H9 (cell line): ENCODE results near the gene CENPI. TPM values are rescaled to one million over a fixed set of nuclear protein-coding genes. Genes with fewer than 3 reads are reported as not detected.

Source experiments
- DNase-seq: peaks from one replicate; pipeline ENCODE4 v3.0.0-alpha.2; 2017
- H2AFZ ChIP-seq: one replicate; pipeline ENCODE4 v1.6.1; 2013; ENCODE audit warnings: mild to moderate bottlenecking, low read length, control low read depth, moderate library complexity
- H2AK5ac ChIP-seq: 2 replicates; pipeline ENCODE4 v1.6.1; 2013; ENCODE audit warnings: low read length, control low read depth, mixed read lengths; ENCODE audit not compliant: insufficient read length
- H2BK120ac ChIP-seq: one replicate; pipeline ENCODE4 v1.6.1; 2013; ENCODE audit warnings: low read depth, mild to moderate bottlenecking, low read length, control low read depth, inconsistent platforms; ENCODE audit not compliant: poor library complexity, severe bottlenecking
- H2BK12ac ChIP-seq: 2 replicates; pipeline ENCODE4 v1.6.1; 2013; ENCODE audit warnings: low read length, control low read depth, mixed read lengths, low read depth; ENCODE audit not compliant: insufficient read length
- H2BK15ac ChIP-seq: 2 replicates; pipeline ENCODE4 v1.6.1; 2013; ENCODE audit warnings: low read depth, low read length, control low read depth
- H2BK20ac ChIP-seq: one replicate; pipeline ENCODE4 v1.6.1; 2013; ENCODE audit warnings: low read depth, mild to moderate bottlenecking, low read length, control low read depth, inconsistent platforms; ENCODE audit not compliant: poor library complexity, severe bottlenecking
- H2BK5ac ChIP-seq: 2 replicates; pipeline ENCODE4 v1.6.1; 2013; ENCODE audit warnings: low read length, control low read depth, mixed read lengths; ENCODE audit not compliant: insufficient read length
- H3K14ac ChIP-seq: 2 replicates; pipeline ENCODE4 v1.6.1; 2013; ENCODE audit warnings: low read length, control low read depth; ENCODE audit not compliant: insufficient read depth
- H3K18ac ChIP-seq: 2 replicates; pipeline ENCODE4 v1.6.1; 2013; ENCODE audit warnings: low read depth, mild to moderate bottlenecking, mixed read lengths, low read length, control low read depth; ENCODE audit not compliant: insufficient read length
- H3K23ac ChIP-seq: 2 replicates; pipeline ENCODE4 v1.6.1; 2013; ENCODE audit warnings: low read length, control low read depth, mixed read lengths, low read depth; ENCODE audit not compliant: insufficient read length
- H3K23me2 ChIP-seq: 2 replicates; pipeline ENCODE4 v1.6.1; 2013; ENCODE audit warnings: low read depth, mild to moderate bottlenecking, mixed read lengths, low read length, control low read depth; ENCODE audit not compliant: insufficient read length, poor library complexity, severe bottlenecking
- H3K27ac ChIP-seq: 2 replicates; pipeline ENCODE4 v1.5.1; 2013; ENCODE audit warnings: low read length, control low read depth, mixed read lengths, low read depth; ENCODE audit not compliant: insufficient read length
- H3K27me3 ChIP-seq: 2 replicates; pipeline ENCODE4 v1.6.1; 2013; ENCODE audit warnings: low read length, control low read depth, inconsistent platforms; ENCODE audit not compliant: insufficient read depth
- H3K4ac ChIP-seq: 2 replicates; pipeline ENCODE4 v1.6.1; 2013; ENCODE audit warnings: low read depth, mild to moderate bottlenecking, control low read depth, inconsistent platforms, low read length, moderate library complexity
- H3K4me1 ChIP-seq: 2 replicates; pipeline ENCODE4 v1.6.1; 2013; ENCODE audit warnings: low read length, control low read depth, inconsistent platforms; ENCODE audit not compliant: insufficient read depth
- H3K4me2 ChIP-seq: 2 replicates; pipeline ENCODE4 v1.6.1; 2013; ENCODE audit warnings: low read length, control low read depth, mixed read lengths; ENCODE audit not compliant: insufficient read length, insufficient read depth
- H3K56ac ChIP-seq: 2 replicates; pipeline ENCODE4 v1.6.1; 2013; ENCODE audit warnings: low read depth, mild to moderate bottlenecking, mixed read lengths, low read length, control low read depth; ENCODE audit not compliant: insufficient read length
- H3K79me1 ChIP-seq: 2 replicates; pipeline ENCODE4 v1.6.1; 2013; ENCODE audit warnings: low read depth, mild to moderate bottlenecking, moderate library complexity, low read length, control low read depth, inconsistent platforms; ENCODE audit not compliant: insufficient read depth, poor library complexity, severe bottlenecking
- H3K79me2 ChIP-seq: 2 replicates; pipeline ENCODE4 v1.6.1; 2013; ENCODE audit warnings: low read length, control low read depth, inconsistent platforms; ENCODE audit not compliant: insufficient read depth
- H3K9ac ChIP-seq: 2 replicates; pipeline ENCODE4 v1.6.1; 2013; ENCODE audit warnings: low read length, control low read depth, mixed read lengths; ENCODE audit not compliant: insufficient read length; ENCODE audit errors: extremely low read depth
- H3K9me3 ChIP-seq: one replicate; pipeline ENCODE4 v1.6.1; 2013; ENCODE audit warnings: low read depth, low read length, inconsistent platforms; ENCODE audit not compliant: control insufficient read depth
- H3T11ph ChIP-seq: one replicate; pipeline ENCODE4 v1.6.1; 2013; ENCODE audit warnings: mild to moderate bottlenecking, low read length, control low read depth, inconsistent platforms
- H4K20me1 ChIP-seq: one replicate; pipeline ENCODE4 v1.6.1; 2013; ENCODE audit not compliant: control insufficient read depth, insufficient read length, insufficient read depth
- H4K5ac ChIP-seq: 2 replicates; pipeline ENCODE4 v1.6.1; 2013; ENCODE audit warnings: low read depth, mild to moderate bottlenecking, mixed read lengths, low read length, control low read depth; ENCODE audit not compliant: insufficient read length
- H4K8ac ChIP-seq: replicated peaks from 2 replicates; pipeline ENCODE4 v1.6.1; 2013; ENCODE audit warnings: low read length, control low read depth, mixed read lengths, low read depth; ENCODE audit not compliant: insufficient read length
- H4K91ac ChIP-seq: 2 replicates; pipeline ENCODE4 v1.6.1; 2013; ENCODE audit warnings: low read depth, mild to moderate bottlenecking, moderate library complexity, mixed read lengths, low read length, control low read depth; ENCODE audit not compliant: insufficient read length
- H3K27ac Mint-ChIP-seq, 3 experiments: 2 replicates in 2 of 3; 3 replicates in 1 of 3; pipeline ENCODE4 v1.8.0; 2020 to 2021; ENCODE audit warnings: mixed read lengths in 3 of 3, mild to moderate bottlenecking in 1 of 3, moderate library complexity in 1 of 3
- H3K27me3 Mint-ChIP-seq: 2 replicates; pipeline ENCODE4 v1.8.0; 2021; ENCODE audit warnings: low read depth, mild to moderate bottlenecking, moderate library complexity, mixed read lengths
- H3K36me3 Mint-ChIP-seq, 3 experiments: 2 replicates in 2 of 3; 3 replicates in 1 of 3; pipeline ENCODE4 v1.8.0; 2020 to 2021; ENCODE audit warnings: low read depth in 3 of 3, mixed read lengths in 3 of 3; ENCODE audit not compliant: insufficient read depth in 1 of 3
- H3K4me1 Mint-ChIP-seq, 2 experiments: 2 replicates each; pipeline ENCODE4 v1.8.0; 2020; ENCODE audit warnings: mixed read lengths in 2 of 2
- H3K4me3 Mint-ChIP-seq, 2 experiments: 2 replicates in 1 of 2; 3 replicates in 1 of 2; pipeline ENCODE4 v1.8.0; 2020 to 2021; ENCODE audit warnings: mild to moderate bottlenecking in 2 of 2, mixed read lengths in 2 of 2, moderate library complexity in 1 of 2
- H3K9me3 Mint-ChIP-seq, 2 experiments: 2 replicates in 1 of 2; 3 replicates in 1 of 2; pipeline ENCODE4 v1.8.0; 2020; ENCODE audit warnings: mild to moderate bottlenecking in 2 of 2, mixed read lengths in 2 of 2, moderate library complexity in 1 of 2
- CTCF ChIP-seq: fragments of 200-600 bp; sonication (generic); conservative IDR thresholded peaks from 3 replicates; pipeline ENCODE4 v1.8.0; 2021; ENCODE audit warnings: antibody characterized with exemption, mild to moderate bottlenecking
- WGBS: extraction: QIAGEN DNeasy Blood & Tissue Kit; methylation state at CpG from one replicate; pipeline ENCODE4 v1.1.7; 2013; ENCODE audit warnings: missing lambda C conversion rate, low lambda C conversion rate, mixed read lengths; ENCODE audit not compliant: insufficient read length; ENCODE audit errors: extremely low coverage; 5-methylcytosine and 5-hydroxymethylcytosine counted together
- total RNA-seq: library from RNA; stranded (reverse); gene quantifications from 2 replicates; pipeline ENCODE4 v1.2.1, GENCODE V29; 2021

The CENPI gene
- total RNA-seq, 1 experiment from 2014 or later = 20.0 TPM

GRCh38 chrX:101071582-101071981 is 26.4 kb upstream of the CENPI start:
- H2BK120ac ChIP-seq = no peak overlapping the region

More at GRCh38 chrX:101071582-101071981, 26.4 kb upstream of the CENPI start:
- Histone ChIP-seq H3K4me1 (no peaks in the 10 kb centered on the region), H3K18ac (no peak overlapping the region), H3K79me1 (no peaks in the 10 kb centered on the region), H2AFZ (no peak overlapping the region), H3K79me2 (no peaks in the 10 kb centered on the region), H3K4ac (no peak overlapping the region), H3K4me2 (no peak overlapping the region), H2BK12ac (no peak overlapping the region), H3K23me2 (no peaks in the 10 kb centered on the region), H4K5ac (no peak overlapping the region), H3K23ac (no peak overlapping the region), H4K20me1 (no peaks in the 10 kb centered on the region), H4K91ac (no peak overlapping the region), H3K14ac (no peak overlapping the region), H2BK5ac (no peak overlapping the region), H3K27me3 (no peaks in the 10 kb centered on the region), H2BK15ac (no peak overlapping the region), H3T11ph (no peak overlapping the region), H3K56ac (no peak overlapping the region), H3K9ac (no peak overlapping the region), H3K27ac (no peak overlapping the region), H2AK5ac (no peak overlapping the region), H4K8ac (no peak overlapping the region), H3K9me3 (peaks cover 7% of the 10 kb centered on the region), H2BK20ac (no peak overlapping the region)
- WGBS = no CpG with 5 or more reads among the region's 3 CpGs
- no peaks in the 10 kb centered on the region for H3K27me3 Mint-ChIP-seq
- H3K4me3 Mint-ChIP-seq = no peak overlapping the region
- H3K9me3 Mint-ChIP-seq = peaks cover 51 to 52% of the 10 kb centered on the region in 2 experiments
- peaks cover 0 to 3% (median 3%) of the 10 kb centered on the region in 3 experiments; a peak in 2 of 7 replicates for H3K36me3 Mint-ChIP-seq
- no peak for DNase-seq
- no peak for TF ChIP-seq CTCF
- no peaks in the 10 kb centered on the region for H3K4me1 Mint-ChIP-seq
- H3K27ac Mint-ChIP-seq = no peak overlapping the region
